GM21390 (cell line): ENCODE data around the gene CCDC90B.
"Not testable (repeated sequence)": the region's sequence is repeated elsewhere in the genome, so short reads cannot be mapped to it uniquely, and the experiment has no call there.

ENCODE experiments used
- ATAC-seq: cut with Tn5 transposase; IDR thresholded peaks from one replicate; pipeline ENCODE4 v1.9.1; 2021; ENCODE audit not compliant: unreplicated experiment

The CCDC90B gene, protein sequence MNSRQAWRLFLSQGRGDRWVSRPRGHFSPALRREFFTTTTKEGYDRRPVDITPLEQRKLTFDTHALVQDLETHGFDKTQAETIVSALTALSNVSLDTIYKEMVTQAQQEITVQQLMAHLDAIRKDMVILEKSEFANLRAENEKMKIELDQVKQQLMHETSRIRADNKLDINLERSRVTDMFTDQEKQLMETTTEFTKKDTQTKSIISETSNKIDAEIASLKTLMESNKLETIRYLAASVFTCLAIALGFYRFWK

DNA sequence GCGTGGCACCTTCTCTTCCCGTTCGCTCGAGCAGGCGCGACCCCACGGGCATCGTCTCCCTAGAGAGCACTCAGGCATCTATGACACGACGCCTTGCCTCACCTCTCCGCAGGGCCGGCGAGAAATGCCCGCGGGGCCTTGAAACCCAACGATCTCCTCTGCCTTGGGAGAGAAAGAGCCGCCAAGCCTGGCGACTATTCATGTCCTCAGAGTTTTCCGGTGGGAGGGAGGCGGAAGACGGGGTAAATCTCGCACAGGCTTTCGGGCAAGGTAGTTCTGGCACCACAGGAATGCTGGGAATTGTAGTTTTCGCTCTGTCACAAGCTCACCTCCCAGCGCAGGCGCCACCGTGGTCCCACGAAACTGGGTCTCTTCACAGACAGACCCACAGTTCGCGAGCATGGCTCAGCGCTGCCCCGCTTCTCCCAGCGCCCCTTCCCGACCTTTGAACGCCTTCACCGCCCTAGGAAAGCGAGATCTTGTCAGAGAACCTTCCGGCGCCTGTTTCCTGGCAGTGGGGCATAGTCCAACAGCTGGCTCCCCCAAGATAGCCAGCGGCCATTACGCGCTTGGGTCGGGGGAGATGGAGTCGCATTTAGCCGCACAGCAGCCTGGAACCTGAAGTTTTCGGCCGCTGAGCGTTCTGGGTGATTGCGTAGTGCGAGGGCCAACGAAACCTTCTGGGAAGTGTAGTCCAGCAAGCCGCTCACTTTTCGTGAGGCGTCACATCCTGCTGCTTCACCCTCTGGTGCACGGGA, at the start of gene CCDC90B:
Gene CCDC90B, minus strand, starts transcription at position 597 of the 758 bp plus-strand sequence. Its CDS starts 395 bp downstream, at position 202.
- peak; percentile 85 for ATAC-seq

- no peak for ATAC-seq
Measured at GRCh38 chr11:83335446-83336070, 49.4 kb upstream of the CCDC90B start.

DNA sequence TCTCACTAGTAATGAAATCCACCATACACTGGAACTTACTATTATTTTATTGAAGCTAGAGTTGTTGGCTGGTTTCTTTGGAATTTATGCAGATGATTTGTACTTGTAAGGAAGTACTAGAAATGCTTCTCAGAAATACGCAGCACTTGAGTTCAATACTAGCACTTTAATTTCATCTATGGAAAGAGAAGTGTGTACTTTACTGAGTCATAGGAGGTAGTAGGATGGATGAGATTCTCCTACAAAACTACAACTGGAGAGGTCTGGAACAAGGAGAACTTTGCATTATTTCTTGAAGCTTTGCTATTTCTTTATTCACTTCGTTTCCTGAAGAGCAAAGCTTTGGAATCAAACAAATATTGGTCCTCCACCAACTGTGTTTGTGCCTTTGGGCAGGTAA, 44.1 kb upstream of the CCDC90B start:
- ATAC-seq = no peak

- no peak for ATAC-seq
Measured at GRCh38 chr11:83326326-83326725, 40.2 kb upstream of the CCDC90B start.

- ATAC-seq = no peak
Measured at GRCh38 chr11:83319346-83319745, 33.2 kb upstream of the CCDC90B start.

GRCh38 chr11:83318931-83319330, 32.8 kb upstream of the CCDC90B start:
- no peak for ATAC-seq

DNA sequence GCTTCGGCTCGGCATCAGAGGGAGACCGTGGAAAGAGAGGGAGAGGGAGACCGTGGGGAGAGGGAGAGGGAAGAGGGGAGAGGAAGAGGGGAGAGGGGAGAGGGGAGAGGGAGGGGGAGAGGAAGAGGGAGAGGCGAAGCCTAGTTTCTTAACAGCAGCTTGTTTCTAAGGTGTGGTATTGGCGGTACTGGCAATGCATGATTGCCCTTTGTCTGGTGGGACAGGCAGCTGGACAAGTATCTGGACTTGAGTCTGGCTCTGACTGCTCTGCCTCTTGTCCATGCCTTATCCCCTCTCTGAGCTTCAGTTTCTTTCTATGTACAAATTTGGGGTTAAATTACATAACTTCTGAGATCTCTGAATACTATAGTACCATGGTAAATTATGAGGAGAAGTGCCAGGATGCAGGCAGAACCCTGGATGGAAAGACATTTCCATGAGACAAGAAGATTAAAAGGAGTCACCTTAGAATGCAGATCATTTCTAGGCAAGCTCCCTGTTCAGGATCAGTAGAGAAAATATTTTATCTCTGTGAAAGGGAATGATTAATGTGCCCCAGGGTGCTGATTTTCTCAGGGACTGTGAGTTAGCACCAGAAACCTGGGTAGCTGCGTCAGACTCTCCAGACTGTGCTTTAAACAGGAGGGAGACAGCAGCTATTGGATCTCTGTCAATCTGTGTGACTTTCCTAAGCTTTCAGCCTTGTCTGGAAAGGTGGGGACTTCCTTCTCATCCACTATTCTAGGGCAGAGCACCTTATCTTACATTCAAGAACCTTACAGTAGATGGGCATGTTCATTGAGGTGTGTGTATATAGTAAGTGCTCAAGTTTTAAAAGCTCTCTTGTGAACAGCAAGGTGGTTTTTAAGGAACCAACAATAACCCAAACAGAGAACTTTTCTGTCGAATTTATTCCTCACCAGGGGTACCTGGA, 31.9 kb upstream of the CCDC90B start:
- ATAC-seq = no peak

DNA sequence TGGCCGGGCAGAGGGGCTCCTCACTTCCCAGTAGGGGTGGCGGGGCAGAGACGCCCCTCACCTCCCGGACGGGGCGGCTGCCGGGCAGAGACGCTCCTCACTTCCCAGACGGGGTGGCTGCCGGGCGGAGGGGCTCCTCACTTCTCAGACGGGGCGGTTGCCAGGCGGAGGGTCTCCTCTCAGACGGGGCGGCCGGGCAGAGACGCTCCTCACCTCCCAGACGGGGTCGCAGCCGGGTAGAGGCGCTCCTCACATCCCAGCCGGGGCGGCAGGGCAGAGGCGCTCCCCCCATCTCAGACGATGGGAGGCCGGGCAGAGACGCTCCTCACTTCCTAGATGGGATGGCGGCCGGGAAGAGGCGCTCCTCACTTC, 30.7 kb upstream of the CCDC90B start:
- not testable (repeated sequence) for ATAC-seq

- ATAC-seq = not testable (repeated sequence)
Measured at GRCh38 chr11:83316143-83316896, 30.2 kb upstream of the CCDC90B start.

GRCh38 chr11:83312430-83312829, 26.3 kb upstream of the CCDC90B start:
- ATAC-seq = no peak

DNA sequence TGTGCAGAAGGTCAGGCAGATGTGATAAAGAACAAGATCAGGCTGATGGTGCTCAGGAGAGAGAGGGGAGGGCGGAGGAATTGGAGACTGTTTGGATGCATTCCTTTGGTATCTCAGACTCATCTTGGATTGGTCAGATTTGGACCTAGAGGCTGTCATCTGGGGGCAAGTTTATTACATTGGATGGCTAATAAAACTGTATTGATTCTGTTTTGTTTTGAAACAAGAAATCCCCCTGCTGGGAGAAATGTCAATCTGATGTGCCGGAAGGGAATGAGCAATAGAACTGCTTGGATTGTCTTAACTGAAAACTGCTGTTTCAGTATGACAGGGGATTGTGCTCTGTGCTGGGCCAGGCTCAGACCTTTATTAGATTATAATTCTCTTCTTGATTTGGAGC, 25.5 kb upstream of the CCDC90B start:
- ATAC-seq = no peak

DNA sequence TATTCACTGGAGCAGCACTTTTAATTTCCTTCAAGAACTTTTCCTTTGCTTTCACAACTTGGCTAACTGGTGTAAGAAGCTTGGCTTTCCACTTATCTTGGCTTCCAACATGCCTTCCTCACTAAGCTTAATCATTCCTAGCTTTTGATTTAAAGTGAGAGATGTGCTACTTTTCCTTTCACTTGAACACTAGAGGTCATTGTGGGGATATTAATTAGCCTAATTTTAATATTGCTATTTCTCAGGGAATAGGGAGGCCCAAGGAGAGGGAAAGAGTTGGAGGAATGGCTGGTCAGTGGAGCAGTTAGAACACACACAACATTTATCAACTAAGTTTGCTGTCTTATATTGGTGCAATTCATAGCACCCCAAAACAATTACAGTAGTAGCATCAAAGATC, 24.6 kb upstream of the CCDC90B start:
- no peak for ATAC-seq

- ATAC-seq = not testable (repeated sequence)
Measured at GRCh38 chr11:83308536-83308935, 22.4 kb upstream of the CCDC90B start.

DNA sequence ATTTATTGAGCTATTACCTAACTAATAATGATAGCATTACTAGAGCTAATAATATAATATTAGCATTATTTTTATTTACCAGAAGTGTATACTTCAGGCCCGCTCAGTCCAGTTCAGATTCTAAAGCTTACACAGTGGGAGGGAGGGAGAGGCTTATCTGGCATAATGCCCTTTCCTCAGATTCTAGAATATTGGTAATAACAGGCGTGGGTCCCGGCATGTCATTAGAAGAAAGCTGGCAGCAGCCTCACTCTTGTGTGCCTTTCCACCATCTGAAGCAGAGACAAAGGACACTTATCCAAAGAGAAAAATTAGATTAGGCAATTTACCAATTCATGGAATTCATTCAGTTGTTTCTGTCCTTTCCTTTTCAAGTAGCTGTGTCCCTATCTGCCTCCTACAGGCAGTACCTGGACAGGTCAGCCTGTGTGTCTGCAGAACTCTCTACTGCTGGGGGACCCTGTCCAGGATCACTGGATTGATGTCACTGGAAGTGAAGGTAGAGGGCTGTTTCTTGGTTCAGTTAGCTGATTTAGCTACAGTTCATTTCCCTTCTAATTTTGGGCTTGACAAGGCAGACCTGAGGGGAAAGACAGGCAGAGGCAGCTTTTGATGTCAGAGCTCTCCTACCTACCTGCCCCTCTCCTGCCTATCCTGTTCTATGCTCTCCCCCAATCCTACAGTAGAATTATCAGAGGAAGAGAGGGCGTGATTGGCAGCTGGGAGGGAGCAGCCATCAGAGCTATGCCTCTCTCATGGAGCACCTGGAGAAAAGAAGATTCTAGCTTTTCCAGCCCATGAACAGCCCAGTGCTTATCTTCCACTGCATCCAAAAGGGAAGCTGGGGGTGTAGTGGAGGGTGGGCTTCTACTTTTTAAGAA, 20.3 kb upstream of the CCDC90B start:
- ATAC-seq = no peak

- ATAC-seq = no peak
Measured at GRCh38 chr11:83303316-83303715, 17.1 kb upstream of the CCDC90B start.

- ATAC-seq = no peak
Measured at GRCh38 chr11:83302151-83302550, 16.0 kb upstream of the CCDC90B start.

DNA sequence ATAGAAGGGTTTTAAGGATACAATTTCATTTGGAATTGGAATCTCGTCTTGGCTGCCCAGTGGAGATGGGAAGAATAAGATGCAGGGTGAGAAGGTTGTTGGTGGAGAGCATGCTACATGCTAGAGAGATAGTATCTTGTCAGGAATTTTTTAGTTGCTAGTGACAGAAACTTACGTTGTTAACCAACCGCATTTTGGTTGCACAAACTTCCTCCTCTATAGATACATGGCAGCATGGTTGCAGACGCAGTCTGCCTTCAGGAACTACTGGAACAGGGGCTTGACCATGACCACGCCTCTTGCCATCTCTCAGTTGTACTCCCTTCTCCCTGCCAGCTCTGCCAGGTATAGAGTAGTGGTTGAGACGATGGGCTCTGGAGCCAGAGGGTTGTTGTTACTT, 13.5 kb upstream of the CCDC90B start:
- ATAC-seq = no peak

DNA sequence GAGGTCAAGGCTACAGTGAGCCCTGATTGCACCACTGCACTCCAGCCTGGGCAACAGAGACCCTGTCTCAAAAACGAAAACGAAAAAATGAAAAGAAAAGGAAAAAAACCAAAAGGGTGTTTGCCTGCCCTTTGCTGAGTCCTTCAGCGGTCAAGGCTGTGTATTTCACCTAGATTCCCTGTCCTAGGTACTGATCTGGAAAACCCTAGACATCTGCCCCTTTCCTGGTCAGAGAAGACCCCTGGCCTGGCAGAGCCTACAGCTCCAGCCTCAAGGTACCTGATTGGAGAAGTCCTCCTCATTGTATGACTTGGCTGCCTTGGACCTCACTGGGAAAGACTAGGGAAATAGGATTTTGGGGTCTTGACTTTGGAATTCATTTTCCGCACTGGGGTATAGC, 8.0 kb upstream of the CCDC90B start:
- ATAC-seq = no peak

DNA sequence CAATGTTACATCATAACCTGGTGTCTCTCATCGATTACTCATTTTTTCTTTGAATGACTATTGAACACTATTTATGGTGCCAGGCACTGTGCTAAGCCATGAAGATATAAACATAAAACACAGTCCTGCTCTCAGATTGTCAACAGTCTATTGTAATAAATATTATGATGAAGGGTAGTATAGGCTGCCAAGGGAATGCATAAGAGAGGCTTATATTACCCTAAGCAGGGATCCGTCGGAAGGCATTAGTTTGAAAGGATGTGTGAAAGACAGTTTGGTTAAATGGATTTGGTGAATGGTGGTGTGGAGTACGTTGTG, 7.2 kb upstream of the CCDC90B start:
- ATAC-seq = no peak
